ENCODE measurements around the gene GLIS2. TPM values are rescaled to one million over a fixed set of nuclear protein-coding genes. Genes with fewer than 3 reads are reported as not detected.

The GLIS2 gene
- total RNA-seq, 1 donor from 2014 or later, result 1.6 TPM

DNA sequence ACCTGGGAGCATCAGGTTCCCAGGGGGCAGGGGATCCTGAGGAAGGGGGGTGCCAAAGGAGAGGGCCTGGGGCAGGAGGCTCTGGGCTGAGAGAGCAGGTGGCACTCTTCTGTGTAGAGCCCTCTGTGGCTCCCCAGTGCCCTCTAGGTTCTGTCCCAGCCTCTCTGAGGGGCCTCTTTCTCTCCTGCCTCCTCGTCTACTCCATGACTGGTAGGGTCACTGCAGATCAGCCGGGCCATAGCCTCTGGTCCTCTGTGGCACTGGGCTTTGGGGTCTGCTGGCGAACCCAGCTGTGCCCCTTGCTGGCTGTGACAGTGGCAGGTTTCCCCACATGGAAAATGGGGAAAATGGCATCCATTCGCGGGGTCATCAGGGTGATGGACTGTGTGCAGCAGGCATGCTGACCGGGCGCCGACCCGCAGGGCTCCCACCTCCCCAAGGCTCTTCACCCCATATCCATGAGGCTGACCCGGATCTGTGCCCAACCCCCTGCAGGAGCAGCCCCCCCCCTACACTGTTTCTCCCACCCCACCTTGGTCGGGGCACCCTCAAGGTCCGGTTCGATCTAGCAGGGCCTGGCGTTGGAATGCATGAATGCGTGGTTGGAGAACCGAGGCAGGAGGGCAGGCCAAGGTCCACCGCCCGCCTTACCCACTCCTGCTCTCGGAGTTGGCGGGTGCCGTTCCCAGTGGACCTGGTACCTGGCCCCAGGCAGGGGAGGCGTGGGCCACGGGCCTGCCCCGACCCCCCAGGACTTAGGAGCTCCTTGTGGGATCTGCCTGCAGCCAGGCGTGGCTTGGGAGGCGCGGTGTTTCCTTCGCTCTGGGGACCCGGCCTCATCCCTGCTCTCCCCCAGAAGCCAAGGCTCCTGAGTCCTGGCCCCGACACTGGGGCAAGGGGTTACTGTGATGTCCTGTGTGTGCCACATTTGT, 6.5 kb downstream of the GLIS2 start:
- Mint-ChIP-seq H3K4me1 (ENCODE audit: unreplicated experiment) (no peaks in the 10 kb centered on the region), H3K27ac (ENCODE audit: unreplicated experiment) (no peak overlapping the region), H3K27me3 (ENCODE audit: unreplicated experiment) (peaks cover 5% of the 10 kb centered on the region), H3K4me3 (ENCODE audit: unreplicated experiment) (no peak overlapping the region), H3K9me3 (ENCODE audit: unreplicated experiment) (no peaks in the 10 kb centered on the region), H3K36me3 (ENCODE audit: low read depth, unreplicated experiment) (no peaks in the 10 kb centered on the region)
- DNase-seq (ENCODE audit: low spot score), result no peak
- TF ChIP-seq, protein P1, sequence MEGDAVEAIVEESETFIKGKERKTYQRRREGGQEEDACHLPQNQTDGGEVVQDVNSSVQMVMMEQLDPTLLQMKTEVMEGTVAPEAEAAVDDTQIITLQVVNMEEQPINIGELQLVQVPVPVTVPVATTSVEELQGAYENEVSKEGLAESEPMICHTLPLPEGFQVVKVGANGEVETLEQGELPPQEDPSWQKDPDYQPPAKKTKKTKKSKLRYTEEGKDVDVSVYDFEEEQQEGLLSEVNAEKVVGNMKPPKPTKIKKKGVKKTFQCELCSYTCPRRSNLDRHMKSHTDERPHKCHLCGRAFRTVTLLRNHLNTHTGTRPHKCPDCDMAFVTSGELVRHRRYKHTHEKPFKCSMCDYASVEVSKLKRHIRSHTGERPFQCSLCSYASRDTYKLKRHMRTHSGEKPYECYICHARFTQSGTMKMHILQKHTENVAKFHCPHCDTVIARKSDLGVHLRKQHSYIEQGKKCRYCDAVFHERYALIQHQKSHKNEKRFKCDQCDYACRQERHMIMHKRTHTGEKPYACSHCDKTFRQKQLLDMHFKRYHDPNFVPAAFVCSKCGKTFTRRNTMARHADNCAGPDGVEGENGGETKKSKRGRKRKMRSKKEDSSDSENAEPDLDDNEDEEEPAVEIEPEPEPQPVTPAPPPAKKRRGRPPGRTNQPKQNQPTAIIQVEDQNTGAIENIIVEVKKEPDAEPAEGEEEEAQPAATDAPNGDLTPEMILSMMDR (IDR thresholded peaks at IDR 0.05; ENCODE audit: unreplicated experiment), result no peak

DNA sequence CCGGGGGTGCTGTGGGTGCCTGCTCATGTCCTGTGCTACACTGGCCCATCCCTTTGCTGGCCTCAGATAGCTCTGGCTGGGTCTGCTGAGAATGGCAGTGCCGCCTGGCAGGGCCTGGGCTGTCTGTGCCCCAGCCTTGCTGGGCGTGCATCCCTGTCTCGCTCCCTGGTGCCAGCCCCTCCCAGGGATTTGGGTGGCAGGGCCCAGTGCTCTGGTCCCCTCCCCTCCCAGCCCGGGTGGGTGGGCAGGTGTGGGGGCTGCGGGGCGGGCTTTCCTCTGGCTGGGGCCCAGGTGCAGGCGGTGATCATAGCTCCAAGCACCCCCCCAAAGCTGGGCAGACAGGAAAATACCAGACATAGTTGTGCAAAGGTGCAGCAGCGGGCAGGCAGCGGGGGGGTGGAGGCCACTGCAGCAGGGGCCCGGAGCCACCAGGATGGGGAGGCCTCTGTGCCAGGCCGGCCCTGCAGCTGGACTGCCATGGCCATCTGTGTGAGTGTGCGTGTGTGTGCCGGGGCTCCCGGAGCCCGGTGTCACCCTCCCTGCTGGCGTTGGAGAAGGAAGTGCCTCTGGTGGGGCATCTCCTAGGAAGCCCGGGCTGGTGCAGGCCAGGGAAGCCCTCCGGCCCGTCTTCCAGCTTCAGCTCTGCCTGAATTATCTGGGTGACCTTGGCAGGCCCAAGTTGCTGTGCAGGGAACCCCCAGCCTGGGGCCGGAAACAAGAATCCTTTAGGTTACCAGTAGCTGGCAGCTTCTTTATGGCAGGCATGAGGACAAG, 7.4 kb downstream of the GLIS2 start:
- TF ChIP-seq, protein P1 (IDR thresholded peaks at IDR 0.05; ENCODE audit: unreplicated experiment), result no peak
- Mint-ChIP-seq H3K4me3 (ENCODE audit: unreplicated experiment) (no peak overlapping the region), H3K9me3 (ENCODE audit: unreplicated experiment) (no peaks in the 10 kb centered on the region), H3K4me1 (ENCODE audit: unreplicated experiment) (peaks cover under 1% of the 10 kb centered on the region), H3K27ac (ENCODE audit: unreplicated experiment) (no peak overlapping the region), H3K27me3 (ENCODE audit: unreplicated experiment) (peaks cover 3% of the 10 kb centered on the region), H3K36me3 (ENCODE audit: low read depth, unreplicated experiment) (no peaks in the 10 kb centered on the region)
- DNase-seq (ENCODE audit: low spot score), result peak; percentile 3

DNA sequence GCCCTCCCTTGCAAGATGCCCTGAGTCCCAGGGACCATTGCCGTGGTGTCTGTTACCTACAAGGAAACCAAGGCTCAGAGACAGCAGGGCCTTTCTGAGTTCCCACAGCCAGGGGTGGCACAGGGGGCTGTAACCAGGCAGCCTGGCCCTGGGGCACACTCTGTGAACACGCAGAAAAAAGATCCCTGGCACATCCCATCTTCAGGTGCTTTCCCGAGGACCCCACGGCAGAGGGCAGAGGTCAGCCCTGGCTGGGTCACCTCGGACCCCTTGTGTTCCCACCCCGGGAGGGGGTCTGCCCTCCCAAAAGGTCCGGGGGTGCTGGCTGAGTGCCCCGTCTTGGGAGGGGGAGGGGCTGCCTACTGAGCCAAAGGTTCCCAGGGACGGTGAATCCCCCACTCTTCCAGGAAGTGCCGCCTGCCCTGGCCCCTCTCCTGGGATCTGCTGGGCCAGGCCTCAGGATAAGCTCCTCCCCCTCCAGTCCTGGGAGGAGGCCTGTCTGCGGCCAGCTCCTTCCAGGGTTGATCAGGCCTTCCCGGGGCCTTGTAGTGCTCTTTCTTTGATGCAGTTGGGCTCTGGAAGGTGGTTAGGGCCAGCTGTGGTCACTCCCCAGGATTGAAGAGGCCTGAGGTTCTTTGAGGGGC, 8.1 kb downstream of the GLIS2 start:
- peaks cover 3% of the 10 kb centered on the region for H3K27me3 Mint-ChIP-seq (ENCODE audit: unreplicated experiment)

DNA sequence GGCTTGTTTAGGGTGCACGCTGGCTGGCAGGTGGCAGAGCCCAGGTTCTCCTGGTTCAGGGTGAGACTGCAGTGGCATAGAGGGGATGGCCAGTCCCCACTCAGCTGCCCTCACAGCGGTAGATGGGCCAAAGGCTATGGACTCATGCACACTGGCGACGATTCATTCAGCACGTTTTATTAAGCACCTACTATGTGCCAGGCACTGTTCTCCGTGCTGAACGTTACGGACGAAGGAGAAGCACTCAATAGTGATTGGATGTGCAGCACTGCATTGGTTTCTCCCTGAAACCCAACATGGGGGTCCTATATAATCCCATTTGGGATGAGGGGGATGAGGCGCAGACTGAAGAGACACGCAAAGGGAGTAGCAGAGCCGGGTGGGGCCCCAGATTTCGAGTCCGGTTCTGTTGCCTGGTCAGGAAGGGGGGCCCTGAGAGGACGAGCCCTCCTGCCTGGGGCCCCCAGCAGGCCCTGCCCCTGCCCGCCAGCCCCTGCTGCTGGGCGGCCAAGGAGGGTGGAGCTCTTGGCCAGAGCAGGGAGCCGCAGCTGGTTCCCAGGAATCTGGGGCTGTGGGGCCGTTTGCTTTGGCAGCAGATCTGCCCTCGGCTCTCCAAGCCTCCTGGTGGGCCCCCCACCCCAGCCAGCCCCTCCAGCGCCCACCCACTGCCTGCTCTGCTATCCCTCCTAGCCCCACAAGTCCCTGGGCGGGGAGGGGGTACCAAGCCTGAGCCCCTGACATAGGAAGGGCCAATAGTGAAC, 8.8 kb downstream of the GLIS2 start:
- DNase-seq (ENCODE audit: low spot score), result no peak
- peaks cover 3% of the 10 kb centered on the region for H3K4me1 Mint-ChIP-seq (ENCODE audit: unreplicated experiment)
- peaks cover 1% of the 10 kb centered on the region for H3K27me3 Mint-ChIP-seq (ENCODE audit: unreplicated experiment)
- H3K27ac Mint-ChIP-seq (ENCODE audit: unreplicated experiment), result no peak overlapping the region
- H3K4me3 Mint-ChIP-seq (ENCODE audit: unreplicated experiment), result no peak overlapping the region
- H3K36me3 Mint-ChIP-seq (ENCODE audit: low read depth, unreplicated experiment), result no peaks in the 10 kb centered on the region
- no peaks in the 10 kb centered on the region for H3K9me3 Mint-ChIP-seq (ENCODE audit: unreplicated experiment)
- TF ChIP-seq, protein P1 (IDR thresholded peaks at IDR 0.05; ENCODE audit: unreplicated experiment), result no peak

More for the DNA sequence above, 8.1 kb downstream of the GLIS2 start:
- H3K9me3 Mint-ChIP-seq (ENCODE audit: unreplicated experiment), result no peaks in the 10 kb centered on the region
- peaks cover 3% of the 10 kb centered on the region for H3K4me1 Mint-ChIP-seq (ENCODE audit: unreplicated experiment)
- no peaks in the 10 kb centered on the region for H3K36me3 Mint-ChIP-seq (ENCODE audit: low read depth, unreplicated experiment)
- DNase-seq (ENCODE audit: low spot score), result peak; percentile 36
- H3K4me3 Mint-ChIP-seq (ENCODE audit: unreplicated experiment), result no peak overlapping the region
- H3K27ac Mint-ChIP-seq (ENCODE audit: unreplicated experiment), result no peak overlapping the region
- TF ChIP-seq, protein P1 (IDR thresholded peaks at IDR 0.05; ENCODE audit: unreplicated experiment), result no peak
